ENCODE results near the gene SIDT1. TPM values are rescaled to one million over a fixed set of nuclear protein-coding genes. Genes with fewer than 3 reads are reported as not detected.

SIDT1 gene
- total RNA-seq, 1 experiment from 2014 or later = not detected

GRCh38 chr3:113629584-113630421 lies 97.4 kb downstream of the SIDT1 start:
- ATAC-seq = no peak
- no TSS peak for BruUV-seq (replicated peaks)
- CTCF ChIA-PET = interaction anchor here (0.6 kb wide), 1 partner anchor 42 kb away, joined by 4 read pairs; no protein-coding TSS in a partner anchor

More at GRCh38 chr3:113629584-113630421, 97.4 kb downstream of the SIDT1 start:
- no peak for DNase-seq (ENCODE audit: low read depth, low spot score)
- H3K36me3 ChIP-seq (ENCODE audit: control insufficient read depth, insufficient read depth, low read length) = no peaks in the 10 kb centered on the region
- H3K27ac ChIP-seq (ENCODE audit: low read length) = no peak overlapping the region
- POLR2A ChIA-PET = no interaction called here
- H3K4me1 ChIP-seq (ENCODE audit: control insufficient read depth, insufficient read depth, low read length) = no peaks in the 10 kb centered on the region
- in situ Hi-C loops (cut with HindIII; ENCODE audit: low pct_unique_long_range_greater_than_20kb, low sequenced_read_pairs) (no loop called here), intact Hi-C loops (cut with micrococcal nuclease; ENCODE audit: unreplicated experiment) (loop anchor here (5.0 to 10.0 kb wide), 2 partner anchors 343 to 495 kb away; no protein-coding TSS in a partner anchor)
- H3K9me3 ChIP-seq (ENCODE audit: control insufficient read depth, insufficient read depth, low read depth, low read length) = no peaks in the 10 kb centered on the region
- TF ChIP-seq TCF7L2 (IDR thresholded peaks at IDR 0.05; ENCODE audit: low read depth, low read length) (no peak), POLR2AphosphoS5 (IDR thresholded peaks at IDR 0.05; ENCODE audit: low read depth, low read length) (no peak), CTCF (IDR thresholded peaks at IDR 0.05) (no peak), REST (IDR thresholded peaks at IDR 0.05; ENCODE audit: insufficient read depth in 1 of 2, low read depth in 2 of 2, low read length in 1 of 2) (no peak), SIN3A (IDR thresholded peaks at IDR 0.05; ENCODE audit: borderline replicate concordance, insufficient read depth, low read depth, low read length) (no peak)
- no peaks in the 10 kb centered on the region; the same call in 1 of the 2 replicates for H3K27me3 ChIP-seq (ENCODE audit: control insufficient read depth, insufficient read depth, low read length)
- no peak overlapping the region for H3K4me3 ChIP-seq (ENCODE audit: low read depth in 2 of 2, low read length in 2 of 2)
